Lower lobe of right lung (tissue), 2 donors: ENCODE measurements around the gene TEX26. TPM values are rescaled to one million over a fixed set of nuclear protein-coding genes. Genes with fewer than 3 reads are reported as not detected.
A peak's percentile ranks its signal among the peaks of the same experiment; 100 is the strongest.

Experiments used
- ATAC-seq, 2 donors: fragments of 200-7000 bp; cut with Tn5 transposase; one replicate each; pipeline ENCODE4 v1.9.1; 2020 to 2022; ENCODE audit warnings: mild to moderate bottlenecking in 2 of 2, moderate library complexity in 2 of 2
- DNase-seq: peaks from one replicate; pipeline ENCODE4 v3.0.0-alpha.2; 2020
- H3K27ac ChIP-seq: fragments of 200-600 bp; one replicate; pipeline ENCODE4 v1.8.0; 2022
- H3K27me3 ChIP-seq: fragments of 200-600 bp; one replicate; pipeline ENCODE4 v1.8.0; 2022; ENCODE audit warnings: low read depth
- H3K36me3 ChIP-seq: fragments of 200-600 bp; one replicate; pipeline ENCODE4 v1.8.0; 2022; ENCODE audit warnings: mild to moderate bottlenecking
- H3K4me1 ChIP-seq: fragments of 200-600 bp; one replicate; pipeline ENCODE4 v1.8.0; 2022
- H3K4me3 ChIP-seq: fragments of 200-600 bp; one replicate; pipeline ENCODE4 v1.8.0; 2022; ENCODE audit warnings: mild to moderate bottlenecking
- H3K9me3 ChIP-seq: fragments of 200-600 bp; one replicate; pipeline ENCODE4 v1.8.0; 2022
- CTCF ChIP-seq: fragments of 200-600 bp; IDR thresholded peaks from one replicate; pipeline ENCODE4 v1.8.0; 2022; ENCODE audit warnings: antibody characterized with exemption, mild to moderate bottlenecking
- intact Hi-C: fragments of 100-400 bp; cut with DNase I; formaldehyde crosslinking; loops from one replicate; pipeline ENCODE4 v1.11.0; 2022
- total RNA-seq: library from RNA; stranded (reverse); fragmentation: NEBNext Ultra II Directional; extraction: Animal tissue kit (Norgen Biotek cat#: 25700); gene quantifications from one replicate; pipeline ENCODE4 v1.2.1, GENCODE V29; 2021
- donor health status: DM: no; HTN: yes; CAD: no; lungs with severe emphysema.

TEX26 gene
- total RNA-seq, 1 donor from 2014 or later: 0.27 TPM

- DNase-seq (no peak), ATAC-seq (no peak)
- intact Hi-C loops: no loop called here
- TF ChIP-seq CTCF: no peak
- Histone ChIP-seq H3K4me3 (no peak overlapping the region), H3K27ac (no peak overlapping the region), H3K4me1 (no peaks in the 10 kb centered on the region), H3K9me3 (no peaks in the 10 kb centered on the region), H3K36me3 (no peaks in the 10 kb centered on the region), H3K27me3 (no peaks in the 10 kb centered on the region)
Observed at GRCh38 chr13:30985637-30986205, 53.3 kb downstream of the TEX26 start.

GRCh38 chr13:30991184-30991583 is 58.7 kb downstream of the TEX26 start:
- no peak overlapping the region for H3K27ac ChIP-seq
- no peaks in the 10 kb centered on the region for H3K4me1 ChIP-seq
- intact Hi-C loops: no loop called here
- ATAC-seq (no peak), DNase-seq (no peak)
- no peaks in the 10 kb centered on the region for H3K27me3 ChIP-seq
- TF ChIP-seq CTCF: no peak
- H3K36me3 ChIP-seq: no peaks in the 10 kb centered on the region
- no peak overlapping the region for H3K4me3 ChIP-seq
- H3K9me3 ChIP-seq: no peaks in the 10 kb centered on the region

- ATAC-seq: peak; percentile 47
- intact Hi-C loops: no loop called here
- H3K27me3 ChIP-seq: no peaks in the 10 kb centered on the region
- no peak overlapping the region for H3K27ac ChIP-seq
- H3K9me3 ChIP-seq: no peaks in the 10 kb centered on the region
- no peak overlapping the region for H3K4me3 ChIP-seq
- no peak for TF ChIP-seq CTCF
- no peaks in the 10 kb centered on the region for H3K4me1 ChIP-seq
- H3K36me3 ChIP-seq: no peaks in the 10 kb centered on the region
- DNase-seq: no peak
Observed at GRCh38 chr13:30991922-30992321, 59.5 kb downstream of the TEX26 start.

GRCh38 chr13:30995331-30995730 is 62.9 kb downstream of the TEX26 start:
- no peak for TF ChIP-seq CTCF
- Histone ChIP-seq H3K9me3 (no peaks in the 10 kb centered on the region), H3K4me3 (no peak overlapping the region), H3K4me1 (no peaks in the 10 kb centered on the region), H3K27me3 (no peaks in the 10 kb centered on the region), H3K36me3 (no peaks in the 10 kb centered on the region), H3K27ac (no peak overlapping the region)
- ATAC-seq (no peak), DNase-seq (no peak)
- intact Hi-C loops: no loop called here

- intact Hi-C loops: no loop called here
- H3K4me1 ChIP-seq: no peaks in the 10 kb centered on the region
- ATAC-seq: no peak
- DNase-seq: no peak
- H3K4me3 ChIP-seq: no peak overlapping the region
- no peak overlapping the region for H3K27ac ChIP-seq
- H3K36me3 ChIP-seq: no peaks in the 10 kb centered on the region
- no peaks in the 10 kb centered on the region for H3K9me3 ChIP-seq
- TF ChIP-seq CTCF: no peak
- no peaks in the 10 kb centered on the region for H3K27me3 ChIP-seq
Observed at GRCh38 chr13:30997697-30998096, 65.2 kb downstream of the TEX26 start.
